Kidney epithelial cell (primary cell): ENCODE measurements around the gene GSE1. TPM values are rescaled to one million over a fixed set of nuclear protein-coding genes. Genes with fewer than 3 reads are reported as not detected.

Source experiments
- DNase-seq: peaks from one replicate; pipeline ENCODE4 v3.0.0-alpha.2; 2010; ENCODE audit warnings: low read depth
- H3K27me3 ChIP-seq: 2 replicates; pipeline ENCODE4 v1.6.0; 2011; ENCODE audit warnings: low read length; ENCODE audit not compliant: control insufficient read depth, insufficient read depth
- H3K36me3 ChIP-seq: 2 replicates; pipeline ENCODE4 v1.5.1; 2011; ENCODE audit warnings: low read length; ENCODE audit not compliant: control insufficient read depth, insufficient read depth
- H3K4me3 ChIP-seq: 2 replicates; pipeline ENCODE4 v1.5.1; 2011; ENCODE audit warnings: low read depth, mild to moderate bottlenecking, control low read depth, low read length
- total RNA-seq: library from RNA; depleted of rRNA; stranded (reverse); fragments of >200 nt; gene quantifications from 2 replicates; pipeline ENCODE4 v1.2.3, GENCODE V29; 2015
- TF ChIP-seq, protein P1 (sequence below): IDR thresholded peaks from 2 replicates; pipeline ENCODE4 v1.5.1; 2011; ENCODE audit warnings: mild to moderate bottlenecking, moderate library complexity, low read length, control low read depth, inconsistent platforms; ENCODE audit not compliant: insufficient read depth, poor library complexity, severe bottlenecking

The GSE1 gene
- total RNA-seq, 1 donor from 2014 or later: 25.7 TPM

DNA sequence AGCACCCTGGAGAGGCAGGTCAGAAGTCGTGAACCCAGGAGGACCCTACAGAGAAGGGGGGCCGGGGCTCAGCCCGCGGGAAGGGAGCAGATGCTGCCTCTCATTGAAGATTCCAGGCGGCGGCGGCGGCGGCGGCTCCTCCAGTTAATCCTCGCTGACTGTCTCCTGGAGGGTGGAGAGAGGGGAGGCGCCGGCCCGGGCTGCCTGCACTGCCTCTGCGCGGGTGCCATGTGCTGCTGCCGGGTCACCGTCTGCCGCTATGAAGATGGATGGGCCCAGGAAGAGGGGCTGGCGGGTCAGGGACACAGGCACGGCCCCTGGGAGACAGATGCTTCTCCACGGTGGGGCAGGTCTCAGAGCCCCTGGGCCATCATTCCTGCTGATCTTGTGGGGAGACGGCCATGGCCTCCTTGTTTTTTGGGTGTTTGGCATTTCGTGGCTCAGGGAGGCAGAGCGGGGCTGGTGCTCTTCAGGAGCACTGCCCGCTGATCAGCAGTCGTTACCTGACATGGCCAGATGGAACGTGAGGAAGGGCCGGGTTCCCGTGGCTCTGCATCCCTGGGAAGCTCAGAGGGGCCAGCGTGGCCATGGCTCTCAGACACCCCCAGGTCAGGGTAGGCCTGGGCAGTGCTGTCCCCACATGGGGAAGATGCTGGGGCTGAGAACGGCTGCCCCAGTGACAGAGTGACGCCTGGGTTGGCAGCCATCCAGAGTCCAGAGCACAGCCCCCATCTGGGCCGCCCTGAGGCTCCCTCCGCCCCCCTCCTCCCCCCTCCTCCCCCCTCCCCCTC, 39.5 kb downstream of the GSE1 start:
- Histone ChIP-seq H3K27me3 (no peaks in the 10 kb centered on the region), H3K36me3 (peaks cover 5% of the 10 kb centered on the region), H3K4me3 (no peak overlapping the region)
- DNase-seq: no peak
- TF ChIP-seq, protein P1, sequence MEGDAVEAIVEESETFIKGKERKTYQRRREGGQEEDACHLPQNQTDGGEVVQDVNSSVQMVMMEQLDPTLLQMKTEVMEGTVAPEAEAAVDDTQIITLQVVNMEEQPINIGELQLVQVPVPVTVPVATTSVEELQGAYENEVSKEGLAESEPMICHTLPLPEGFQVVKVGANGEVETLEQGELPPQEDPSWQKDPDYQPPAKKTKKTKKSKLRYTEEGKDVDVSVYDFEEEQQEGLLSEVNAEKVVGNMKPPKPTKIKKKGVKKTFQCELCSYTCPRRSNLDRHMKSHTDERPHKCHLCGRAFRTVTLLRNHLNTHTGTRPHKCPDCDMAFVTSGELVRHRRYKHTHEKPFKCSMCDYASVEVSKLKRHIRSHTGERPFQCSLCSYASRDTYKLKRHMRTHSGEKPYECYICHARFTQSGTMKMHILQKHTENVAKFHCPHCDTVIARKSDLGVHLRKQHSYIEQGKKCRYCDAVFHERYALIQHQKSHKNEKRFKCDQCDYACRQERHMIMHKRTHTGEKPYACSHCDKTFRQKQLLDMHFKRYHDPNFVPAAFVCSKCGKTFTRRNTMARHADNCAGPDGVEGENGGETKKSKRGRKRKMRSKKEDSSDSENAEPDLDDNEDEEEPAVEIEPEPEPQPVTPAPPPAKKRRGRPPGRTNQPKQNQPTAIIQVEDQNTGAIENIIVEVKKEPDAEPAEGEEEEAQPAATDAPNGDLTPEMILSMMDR: no peak

DNA sequence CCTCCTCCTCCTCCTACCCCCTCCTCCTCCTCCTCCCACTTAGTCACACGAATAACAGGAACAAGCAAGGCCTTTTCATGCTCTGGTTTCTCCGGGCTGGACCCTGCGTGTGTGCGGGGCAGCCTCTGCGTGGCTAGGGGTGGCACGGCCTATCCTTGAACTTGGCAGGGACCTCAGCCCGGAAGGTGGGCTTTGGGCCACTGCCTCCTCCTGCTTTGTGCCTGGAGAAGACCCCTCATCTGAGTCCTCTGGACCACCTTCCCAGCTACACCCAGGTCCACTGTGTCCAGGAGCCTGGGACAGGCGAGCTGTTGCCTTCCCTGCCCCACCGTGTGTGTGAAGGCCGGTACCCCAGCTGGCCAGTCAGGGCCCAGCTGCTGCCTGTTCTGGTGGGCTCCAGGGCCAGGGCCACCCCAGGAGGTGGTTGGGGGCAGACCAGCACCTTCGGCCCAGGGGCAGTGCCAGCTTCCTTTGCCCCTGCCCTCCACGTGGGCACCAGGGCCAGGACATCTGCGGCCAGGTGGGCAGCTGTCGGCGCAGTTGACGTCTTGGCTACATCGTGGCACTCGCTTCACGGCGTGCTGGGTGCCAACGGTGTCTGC, 40.3 kb downstream of the GSE1 start:
- Histone ChIP-seq H3K27me3 (no peaks in the 10 kb centered on the region), H3K4me3 (no peak overlapping the region), H3K36me3 (peaks cover 5% of the 10 kb centered on the region)
- DNase-seq: no peak
- TF ChIP-seq, protein P1: no peak

DNA sequence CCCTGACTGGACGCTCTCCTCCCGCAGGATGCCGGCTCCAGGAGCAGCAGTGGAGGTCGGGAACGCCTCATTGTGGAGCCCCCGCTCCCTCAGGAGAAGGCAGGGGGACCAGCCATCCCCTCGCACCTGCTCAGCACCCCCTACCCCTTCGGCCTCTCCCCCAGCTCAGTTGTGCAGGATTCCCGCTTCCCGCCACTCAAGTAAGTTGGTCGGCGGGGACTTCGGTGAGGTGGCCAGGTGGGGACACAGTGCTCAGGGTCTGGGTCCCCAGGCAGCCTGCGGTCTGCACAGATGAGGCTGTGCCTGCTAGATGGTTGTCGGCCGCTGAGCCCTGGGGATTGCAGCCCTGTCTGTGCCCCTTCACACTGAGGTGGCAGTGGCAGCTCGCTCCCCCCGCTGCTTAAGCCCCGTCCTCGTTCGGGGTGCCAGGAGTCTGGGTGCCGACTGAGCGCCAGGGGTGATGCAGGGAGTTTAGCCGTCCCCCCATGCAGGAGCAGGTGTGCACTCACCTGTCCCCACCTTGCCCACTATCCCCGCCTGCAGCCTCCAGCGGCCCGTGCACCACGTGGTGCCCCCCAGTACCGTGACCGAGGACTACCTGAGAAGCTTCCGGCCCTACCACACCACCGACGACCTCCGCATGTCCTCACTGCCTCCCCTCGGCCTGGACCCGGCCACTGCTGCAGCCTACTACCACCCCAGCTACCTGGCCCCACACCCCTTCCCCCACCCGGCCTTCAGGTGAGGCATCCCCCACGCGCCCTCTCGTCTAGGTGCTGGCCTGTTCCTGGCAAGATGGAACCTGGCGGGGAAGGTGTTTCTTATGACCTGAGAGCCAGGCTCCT, 41.4 kb downstream of the GSE1 start:
- DNase-seq: no peak
- H3K27me3 ChIP-seq: no peaks in the 10 kb centered on the region
- TF ChIP-seq, protein P1: no peak
- H3K36me3 ChIP-seq: peaks cover 5% of the 10 kb centered on the region
- no peak overlapping the region for H3K4me3 ChIP-seq

DNA sequence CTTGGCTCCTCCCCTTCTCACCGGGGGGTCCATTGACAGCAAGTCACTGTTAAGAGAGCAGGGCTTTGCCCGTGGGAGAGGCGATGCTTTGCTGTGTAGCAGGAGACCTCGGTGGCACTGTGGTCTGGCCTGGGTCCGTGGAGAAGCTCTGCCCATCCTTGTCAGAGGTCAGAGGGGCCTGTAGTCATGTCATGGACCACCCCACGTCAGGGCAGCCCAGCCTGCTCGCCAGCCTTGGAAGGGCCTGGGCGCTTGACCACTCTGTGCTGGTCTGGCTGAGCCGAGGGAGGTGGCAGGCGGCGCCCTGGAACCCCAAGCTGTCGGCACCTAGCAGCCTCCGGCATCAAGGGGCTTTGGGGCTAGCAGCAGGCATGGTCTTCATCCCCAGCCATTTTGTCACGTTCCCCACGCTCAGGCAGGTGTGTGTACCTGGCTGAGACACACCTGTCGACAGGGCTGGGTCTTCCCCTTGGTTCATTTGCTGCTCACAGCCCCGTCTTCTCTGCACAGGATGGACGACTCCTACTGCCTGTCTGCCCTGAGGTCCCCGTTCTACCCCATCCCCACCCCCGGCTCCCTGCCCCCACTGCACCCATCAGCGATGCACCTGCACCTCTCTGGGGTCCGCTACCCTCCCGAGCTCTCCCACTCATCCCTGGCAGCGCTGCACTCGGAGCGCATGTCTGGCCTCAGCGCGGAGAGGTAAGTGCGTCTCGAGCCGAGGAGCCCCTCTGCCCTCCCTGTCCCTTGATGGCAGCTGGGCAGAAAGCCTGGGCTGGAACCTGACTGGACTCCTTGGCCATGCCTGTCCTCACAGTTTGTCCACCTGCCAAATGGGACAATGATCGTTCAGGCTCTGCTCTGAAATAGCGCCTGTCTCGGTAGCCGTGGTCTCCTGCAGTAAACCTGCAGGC, 42.4 kb downstream of the GSE1 start:
- Histone ChIP-seq H3K27me3 (no peaks in the 10 kb centered on the region), H3K36me3 (peaks cover 5% of the 10 kb centered on the region), H3K4me3 (no peak overlapping the region)
- no peak for DNase-seq
- TF ChIP-seq, protein P1: no peak
